ENCODE results near the gene ANGPT4. TPM values are rescaled to one million over a fixed set of nuclear protein-coding genes. Genes with fewer than 3 reads are reported as not detected.

The ANGPT4 gene
- total RNA-seq, 1 donor from 2014 or later, result 0.07 TPM

DNA sequence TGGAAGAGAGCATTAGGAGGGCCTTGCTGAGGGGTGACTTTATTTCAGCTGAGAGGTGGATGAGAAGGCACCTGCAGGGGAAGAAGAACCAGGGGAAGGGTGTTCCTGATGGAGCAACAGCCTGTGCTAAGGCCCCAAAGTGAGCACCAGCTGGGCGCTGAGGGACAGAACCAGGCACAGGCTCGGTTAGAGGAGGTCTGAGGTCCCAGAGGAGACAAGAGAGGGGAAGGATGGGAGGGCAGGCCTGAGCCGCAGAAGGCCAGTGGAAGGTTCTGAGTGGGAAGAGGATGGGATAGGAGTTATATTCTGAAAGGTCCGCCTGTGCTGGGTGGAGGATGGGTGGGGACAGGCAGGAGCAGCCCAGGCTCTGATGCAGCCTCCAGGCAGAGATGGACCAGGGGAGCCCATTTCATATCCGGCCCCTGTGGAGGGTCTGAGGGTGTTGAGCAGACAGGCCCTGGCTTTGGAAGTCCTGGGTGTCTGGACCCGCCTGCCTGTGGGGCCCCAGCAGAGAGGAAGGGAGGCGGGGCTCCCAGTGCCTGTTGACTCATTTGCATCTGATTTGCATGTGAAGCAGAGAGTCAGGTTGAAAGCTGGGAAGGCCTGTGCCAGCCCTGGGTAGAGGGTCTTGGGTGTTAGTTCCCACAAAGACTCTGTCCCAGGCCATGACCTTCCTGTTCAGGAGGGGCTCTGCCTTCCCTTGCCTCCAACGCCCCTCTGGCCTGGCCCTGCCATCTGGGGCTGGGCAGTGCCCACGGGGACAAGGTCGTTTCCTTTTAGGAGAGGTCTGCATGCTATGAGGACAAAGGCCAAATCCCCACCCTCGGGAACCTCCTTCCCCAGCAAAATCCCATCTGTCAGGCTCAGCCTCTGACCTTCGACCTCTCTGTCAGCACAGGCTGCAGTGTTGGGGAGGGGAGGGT, 93.2 kb downstream of the ANGPT4 start:
- H3K4me3 Mint-ChIP-seq, result no peak overlapping the region

DNA sequence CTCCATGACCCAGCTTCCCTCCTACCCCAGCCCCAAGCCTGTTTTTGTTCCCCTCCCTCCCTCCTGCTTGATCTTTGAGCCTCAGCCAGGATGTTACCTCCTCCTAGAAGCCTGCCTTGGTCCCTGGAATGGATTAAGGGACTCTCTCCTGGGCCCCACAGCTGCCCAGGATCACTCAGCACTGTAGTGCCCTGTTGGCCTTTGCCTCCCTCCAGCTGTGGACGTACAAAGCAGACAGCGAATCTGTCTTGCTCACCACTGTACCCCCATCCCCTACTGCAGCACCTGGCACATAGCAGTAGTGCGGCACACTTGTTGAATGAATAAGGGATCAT, 94.4 kb downstream of the ANGPT4 start:
- Mint-ChIP-seq H3K4me1 (ENCODE audit: unreplicated experiment) (peaks cover 4% of the 10 kb centered on the region), H3K4me3 (no peak overlapping the region), H3K27ac (no peak overlapping the region), H3K36me3 (no peaks in the 10 kb centered on the region), H3K9me3 (no peaks in the 10 kb centered on the region), H3K27me3 (no peaks in the 10 kb centered on the region)
- no peak for TF ChIP-seq CTCF (conservative IDR thresholded peaks at IDR 0.05)
- no peak for DNase-seq (ENCODE audit: extremely low spot score, unreplicated experiment)

More for the DNA sequence above, 93.2 kb downstream of the ANGPT4 start:
- peak; percentile 64 for DNase-seq (ENCODE audit: extremely low spot score, unreplicated experiment)
- Mint-ChIP-seq H3K4me1 (ENCODE audit: unreplicated experiment) (peaks cover 4% of the 10 kb centered on the region), H3K27ac (no peak overlapping the region), H3K36me3 (no peaks in the 10 kb centered on the region), H3K9me3 (no peaks in the 10 kb centered on the region), H3K27me3 (no peaks in the 10 kb centered on the region)
- no peak for TF ChIP-seq CTCF (conservative IDR thresholded peaks at IDR 0.05)

DNA sequence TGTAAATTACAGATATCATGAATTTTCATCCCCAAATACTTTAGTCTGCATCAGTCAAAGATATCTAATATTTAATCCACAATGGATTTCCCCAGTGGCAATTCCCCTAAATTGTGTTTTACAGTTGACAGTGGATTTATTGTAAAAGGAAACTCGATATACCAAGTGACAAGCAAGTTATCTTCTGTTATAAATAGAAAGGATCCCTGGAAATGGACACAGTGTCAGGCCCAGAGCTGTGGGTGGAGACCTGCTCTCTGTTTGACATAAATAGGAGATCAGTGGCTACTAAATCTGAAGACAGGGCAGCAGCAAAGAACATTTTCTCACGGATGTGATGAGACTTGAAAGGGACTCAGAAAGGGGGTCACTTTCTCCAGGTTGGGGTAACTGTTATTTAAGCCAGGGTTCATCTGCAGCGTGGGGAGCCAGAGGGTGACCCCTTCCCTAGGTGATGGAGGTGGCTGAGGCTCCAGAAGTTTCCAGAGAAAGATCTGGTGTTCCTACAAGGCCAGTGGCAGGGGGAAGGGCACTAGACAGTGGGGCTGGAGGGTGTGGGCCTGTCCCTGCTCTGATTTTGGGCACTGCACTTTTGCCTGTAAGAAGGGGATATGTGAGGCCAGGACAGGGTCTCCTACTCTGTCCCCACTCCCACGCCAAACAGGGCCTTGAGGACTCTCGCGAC, 94.9 kb downstream of the ANGPT4 start:
- Mint-ChIP-seq H3K4me3 (no peak overlapping the region), H3K27me3 (peaks cover under 1% of the 10 kb centered on the region), H3K27ac (no peak overlapping the region), H3K36me3 (no peaks in the 10 kb centered on the region), H3K4me1 (ENCODE audit: unreplicated experiment) (peaks cover 6% of the 10 kb centered on the region), H3K9me3 (no peaks in the 10 kb centered on the region)
- TF ChIP-seq CTCF (conservative IDR thresholded peaks at IDR 0.05), result no peak
- DNase-seq (ENCODE audit: extremely low spot score, unreplicated experiment), result no peak

GRCh38 chr20:820323-820953, 95.7 kb downstream of the ANGPT4 start:
- Mint-ChIP-seq H3K27ac (no peak overlapping the region), H3K9me3 (no peaks in the 10 kb centered on the region), H3K36me3 (no peaks in the 10 kb centered on the region), H3K4me3 (no peak overlapping the region), H3K4me1 (ENCODE audit: unreplicated experiment) (peaks cover 11% of the 10 kb centered on the region), H3K27me3 (peaks cover 5% of the 10 kb centered on the region)
- TF ChIP-seq CTCF (conservative IDR thresholded peaks at IDR 0.05), result no peak
- no peak for DNase-seq (ENCODE audit: extremely low spot score, unreplicated experiment)

Other genes starting within 250 kb of the ANGPT4 start
- 0.36 TPM in 1 of 2 replicates, not detected in the other for gene SCRT2, start 240.5 kb downstream of the ANGPT4 start, total RNA-seq (ENCODE audit: low replicate concordance)
- gene SLC52A3, start 147.8 kb downstream of the ANGPT4 start, total RNA-seq (ENCODE audit: low replicate concordance), result 1.3 and 2.1 TPM in 2 replicates
- 14.3 and 26.7 TPM in 2 replicates for gene FAM110A, start 82.6 kb downstream of the ANGPT4 start, total RNA-seq (ENCODE audit: low replicate concordance)
- gene RSPO4, start 86.0 kb upstream of the ANGPT4 start, total RNA-seq (ENCODE audit: low replicate concordance), result 0.19 and 2.4 TPM in 2 replicates
- 142 and 150 TPM in 2 replicates for gene PSMF1, start 202.3 kb upstream of the ANGPT4 start, total RNA-seq (ENCODE audit: low replicate concordance)

Measured in type B pancreatic cell (in vitro differentiated cells).